Testis (tissue), 2 donors: ENCODE data around the gene MBNL2.

Experiments
- CTCF ChIP-seq, 3 experiments: fragments of 450-650 bp in 2 of 3; fragments of 200-600 bp in 1 of 3; sonication (generic) in 1 of 3; IDR thresholded peaks; one replicate each; pipeline ENCODE4 v1.5.1; 2016 to 2019; ENCODE audit warnings: antibody characterized with exemption in 3 of 3, mild to moderate bottlenecking in 2 of 3, moderate library complexity in 1 of 3
- POLR2A ChIP-seq: fragments of 450-650 bp; IDR thresholded peaks from one replicate; pipeline ENCODE4 v1.6.1; 2017; ENCODE audit warnings: antibody characterized with exemption, mild to moderate bottlenecking, moderate library complexity

DNA sequence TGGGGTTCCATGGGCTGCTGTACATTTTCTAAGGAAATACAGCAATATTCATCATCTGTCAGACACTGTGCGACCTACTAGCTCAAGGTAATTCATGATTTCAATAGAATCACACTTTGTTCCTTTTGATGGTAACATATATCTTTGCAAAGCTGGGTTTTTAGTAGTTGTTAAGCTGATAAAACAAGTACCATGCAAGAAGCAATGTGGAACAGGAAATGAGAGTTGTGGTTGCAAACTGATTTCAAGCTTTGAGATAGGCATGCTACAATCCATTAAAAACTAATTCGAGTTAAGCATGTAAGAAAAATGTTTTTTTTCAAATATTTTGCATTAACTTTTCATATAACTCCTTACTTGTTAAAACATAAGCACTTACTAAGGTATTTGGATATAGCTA is 6.8 kb upstream of the MBNL2 start:
- TF ChIP-seq POLR2A (no peak), CTCF (IDR thresholded peaks at IDR 0.05) (no peak)
